GM18520 (cell line): ENCODE measurements around the gene ZSWIM6.

Source experiments
- ATAC-seq: cut with Tn5 transposase; IDR thresholded peaks from one replicate; pipeline ENCODE4 v1.9.1; 2021; ENCODE audit not compliant: unreplicated experiment

The ZSWIM6 gene

GRCh38 chr5:61330845-61331406, 1.1 kb upstream of the ZSWIM6 start:
- peak; percentile 23 for ATAC-seq

- no peak for ATAC-seq
Observed at GRCh38 chr5:61332358-61332749, 296 bp downstream of the ZSWIM6 start.

- ATAC-seq = no peak
Observed at GRCh38 chr5:61332851-61333320, 828 bp downstream of the ZSWIM6 start.

- no peak for ATAC-seq
Observed at GRCh38 chr5:61333321-61333953, 1.4 kb downstream of the ZSWIM6 start.

- ATAC-seq = no peak
Observed at GRCh38 chr5:61333954-61334867, 2.2 kb downstream of the ZSWIM6 start.

GRCh38 chr5:61334868-61335615, 3.0 kb downstream of the ZSWIM6 start:
- ATAC-seq = no peak

GRCh38 chr5:61339764-61340163, 7.7 kb downstream of the ZSWIM6 start:
- ATAC-seq = no peak

- ATAC-seq = no peak
Observed at GRCh38 chr5:61340775-61341361, 8.8 kb downstream of the ZSWIM6 start.

- ATAC-seq = no peak
Observed at GRCh38 chr5:61342071-61342501, 10.0 kb downstream of the ZSWIM6 start.

- no peak for ATAC-seq
Observed at GRCh38 chr5:61344187-61344944, 12.3 kb downstream of the ZSWIM6 start.

- no peak for ATAC-seq
Observed at GRCh38 chr5:61346511-61346910, 14.5 kb downstream of the ZSWIM6 start.

- ATAC-seq = no peak
Observed at GRCh38 chr5:61347080-61347479, 15.0 kb downstream of the ZSWIM6 start.

- ATAC-seq = no peak
Observed at GRCh38 chr5:61348447-61348846, 16.4 kb downstream of the ZSWIM6 start.

- no peak for ATAC-seq
Observed at GRCh38 chr5:61349935-61350334, 17.9 kb downstream of the ZSWIM6 start.

GRCh38 chr5:61350535-61350934, 18.5 kb downstream of the ZSWIM6 start:
- ATAC-seq = no peak

- no peak for ATAC-seq
Observed at GRCh38 chr5:61351733-61352132, 19.7 kb downstream of the ZSWIM6 start.

GRCh38 chr5:61352180-61352579, 20.1 kb downstream of the ZSWIM6 start:
- no peak for ATAC-seq

- ATAC-seq = no peak
Observed at GRCh38 chr5:61352612-61353156, 20.6 kb downstream of the ZSWIM6 start.

GRCh38 chr5:61353293-61353692, 21.2 kb downstream of the ZSWIM6 start:
- no peak for ATAC-seq

GRCh38 chr5:61354199-61354598, 22.1 kb downstream of the ZSWIM6 start:
- ATAC-seq = no peak
